T-helper 22 cell (primary cell): ENCODE data around the gene SNRNP48.

Experiments used
- DNase-seq: peaks from one replicate; pipeline ENCODE4 v3.0.0-alpha.2; 2020; ENCODE audit warnings: low read depth

Gene SNRNP48

GRCh38 chr6:7559651-7560385 is 30.2 kb upstream of the SNRNP48 start:
- no peak for DNase-seq

- DNase-seq: no peak
These were observed 28.6 kb upstream of the SNRNP48 start for GRCh38 chr6:7561153-7561964.

DNA sequence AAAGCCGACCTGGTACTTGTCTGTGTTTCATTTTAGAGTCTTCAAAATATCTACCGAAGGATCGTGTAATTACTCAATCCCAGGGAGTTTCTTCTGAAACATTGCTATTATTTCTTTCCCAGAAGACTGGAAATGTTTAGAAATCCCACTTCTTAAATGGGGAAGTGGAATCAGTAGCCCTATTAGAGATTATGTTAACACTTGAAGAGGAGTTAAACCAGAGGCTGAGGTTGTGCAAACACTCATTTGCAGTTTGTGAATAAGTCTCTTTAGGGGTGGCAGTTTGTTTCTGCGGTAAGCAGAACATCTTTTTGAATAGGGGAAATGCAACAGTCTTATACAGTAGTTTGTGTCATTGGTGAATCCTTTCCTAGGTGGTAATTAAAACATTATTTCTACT is 27.2 kb upstream of the SNRNP48 start:
- no peak for DNase-seq

- DNase-seq: no peak
These were observed 23.9 kb upstream of the SNRNP48 start for GRCh38 chr6:7566107-7566506.

DNA sequence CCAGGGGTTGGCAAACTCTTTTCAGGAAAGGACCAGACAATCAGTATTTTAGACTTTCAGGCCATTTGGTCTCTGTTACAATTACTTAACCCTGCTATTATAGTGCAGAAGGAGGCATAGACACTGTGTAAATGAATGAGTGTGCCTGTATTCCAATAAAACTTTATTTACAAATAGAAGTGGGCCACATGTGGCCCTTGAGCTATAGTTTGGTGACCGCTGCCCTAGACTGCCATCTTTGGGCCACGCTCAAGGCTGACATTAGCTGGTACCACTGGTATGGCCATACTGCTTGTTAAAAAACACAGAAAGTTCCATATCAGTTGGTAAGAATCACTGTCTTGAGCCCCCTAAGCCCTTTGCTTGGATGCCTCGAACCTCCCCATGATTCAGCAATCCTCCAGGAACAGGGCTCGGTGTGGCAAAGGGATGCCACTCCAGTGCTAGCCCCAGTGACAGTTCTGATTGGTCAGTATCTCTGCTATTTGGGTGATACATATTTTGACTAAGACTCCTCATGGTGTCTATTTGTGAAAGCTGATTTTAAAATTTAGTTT is 23.3 kb upstream of the SNRNP48 start:
- DNase-seq: no peak

DNA sequence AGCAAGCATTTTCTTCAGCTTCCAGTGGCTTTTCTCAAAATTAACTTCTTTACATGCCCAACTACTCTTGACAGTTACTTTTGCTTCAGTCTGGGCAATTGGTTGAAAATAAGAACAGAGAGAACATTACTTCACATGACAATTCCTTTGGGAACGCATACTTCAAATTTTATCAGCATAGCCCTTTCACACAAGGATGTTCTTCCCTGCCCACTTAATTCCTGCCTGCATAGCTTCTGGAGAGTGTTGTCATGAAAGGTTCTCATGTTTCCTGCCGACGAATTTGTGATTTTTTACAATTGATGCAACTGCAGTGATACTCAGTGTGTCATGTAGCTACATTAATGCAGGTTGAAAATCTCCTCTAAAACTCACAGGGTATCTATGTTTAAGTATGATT is 22.0 kb upstream of the SNRNP48 start:
- DNase-seq: no peak

GRCh38 chr6:7569082-7569481 is 20.9 kb upstream of the SNRNP48 start:
- DNase-seq: no peak

DNA sequence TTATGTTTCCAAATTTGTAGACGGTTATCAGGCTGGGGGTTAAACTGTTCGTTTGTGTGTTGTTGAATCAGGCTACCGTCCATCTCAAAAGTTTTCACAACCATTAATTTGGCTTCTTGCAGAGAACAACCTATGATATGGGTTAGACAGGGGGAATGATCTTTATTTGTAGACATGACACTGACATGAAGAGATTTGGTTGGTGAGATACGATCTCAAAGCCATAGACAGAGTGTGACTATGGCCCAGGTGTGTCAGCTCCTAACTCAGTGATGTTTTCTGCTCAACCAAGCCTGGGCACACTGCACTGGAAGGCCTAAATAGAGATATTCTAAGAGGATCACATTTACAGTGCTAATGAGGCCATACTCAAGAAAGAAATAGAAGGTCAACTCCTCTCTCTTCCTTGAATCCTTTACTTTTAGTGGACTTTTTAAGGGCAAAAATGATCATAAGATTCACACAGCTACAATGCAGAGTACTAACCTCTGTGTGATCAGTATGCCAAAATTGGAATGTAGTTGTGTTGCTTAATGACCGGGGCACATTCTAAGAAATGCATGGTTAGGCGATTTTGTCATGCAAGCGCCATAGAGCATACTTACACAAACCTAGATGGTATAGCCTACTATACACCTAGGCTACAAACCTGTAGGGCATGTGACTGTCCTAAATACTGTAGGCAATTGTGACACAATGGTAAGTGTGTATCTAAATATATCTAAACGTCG is 17.6 kb upstream of the SNRNP48 start:
- no peak for DNase-seq

DNA sequence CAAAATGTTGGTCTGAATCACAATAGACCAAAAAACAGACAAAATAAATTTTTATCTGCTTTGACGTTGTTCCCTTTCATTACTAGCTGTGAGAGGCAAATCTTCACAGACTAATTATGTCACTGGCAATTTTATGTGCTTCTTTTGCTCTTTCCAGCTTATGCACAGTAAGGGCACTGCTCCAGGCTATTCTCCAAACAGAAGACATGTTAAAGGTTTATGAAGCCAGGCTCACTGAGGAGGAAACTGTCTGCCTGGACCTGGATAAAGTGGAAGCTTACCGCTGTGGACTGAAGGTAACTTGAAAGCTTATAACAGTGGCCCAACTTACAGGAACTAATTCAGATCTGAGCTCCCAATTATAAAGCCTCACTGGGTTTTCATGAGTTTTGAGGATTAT is 15.5 kb upstream of the SNRNP48 start:
- no peak for DNase-seq

DNA sequence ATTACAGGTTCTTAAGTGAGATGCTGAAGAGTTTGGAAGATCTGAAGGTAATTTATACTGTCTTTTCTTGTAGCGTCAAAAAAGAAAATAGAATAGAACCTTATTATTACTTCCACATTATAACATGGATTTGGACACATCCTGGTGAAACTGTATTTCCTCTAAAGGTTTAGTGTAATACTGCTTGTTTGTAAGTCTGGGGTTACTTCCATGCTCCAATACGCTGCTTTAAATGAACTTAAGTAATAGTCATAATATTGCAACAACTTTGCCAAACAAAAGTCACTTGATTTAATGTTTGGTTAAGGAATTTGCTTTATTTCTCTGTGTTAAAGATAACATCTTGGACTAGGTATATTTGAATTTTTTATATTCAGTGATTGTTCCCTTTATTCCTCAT is 11.5 kb upstream of the SNRNP48 start:
- DNase-seq: no peak

GRCh38 chr6:7578931-7579330 is 11.1 kb upstream of the SNRNP48 start:
- no peak for DNase-seq

- DNase-seq: no peak
These were observed 10.1 kb upstream of the SNRNP48 start for GRCh38 chr6:7579851-7580250.

GRCh38 chr6:7580537-7580926 is 9.5 kb upstream of the SNRNP48 start:
- no peak for DNase-seq

GRCh38 chr6:7580927-7581618 is 8.9 kb upstream of the SNRNP48 start:
- no peak for DNase-seq

- DNase-seq: no peak
These were observed 4.6 kb upstream of the SNRNP48 start for GRCh38 chr6:7585287-7585930.

DNA sequence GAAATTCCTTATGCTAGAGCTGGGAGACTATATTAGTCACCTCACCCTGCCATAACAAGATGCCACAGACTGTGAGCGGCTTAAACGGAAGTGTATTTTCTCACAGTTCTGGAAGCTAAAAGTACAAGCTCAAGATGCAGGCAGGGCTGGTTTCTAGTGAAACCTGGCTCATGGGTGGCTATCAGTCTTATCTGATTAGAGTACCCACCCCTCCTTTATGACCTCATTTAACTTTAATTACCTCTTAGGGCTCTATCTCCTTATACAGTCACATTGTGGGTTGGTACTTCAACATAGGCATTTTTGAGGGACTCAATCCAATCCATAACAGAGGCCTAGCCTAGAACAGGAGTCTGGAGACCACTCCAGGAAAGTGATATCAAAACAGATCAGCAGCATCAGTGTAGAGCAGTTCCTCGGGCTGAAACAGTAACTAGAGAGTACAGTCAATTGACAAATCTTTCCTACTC is 2.3 kb upstream of the SNRNP48 start:
- DNase-seq: no peak

DNA sequence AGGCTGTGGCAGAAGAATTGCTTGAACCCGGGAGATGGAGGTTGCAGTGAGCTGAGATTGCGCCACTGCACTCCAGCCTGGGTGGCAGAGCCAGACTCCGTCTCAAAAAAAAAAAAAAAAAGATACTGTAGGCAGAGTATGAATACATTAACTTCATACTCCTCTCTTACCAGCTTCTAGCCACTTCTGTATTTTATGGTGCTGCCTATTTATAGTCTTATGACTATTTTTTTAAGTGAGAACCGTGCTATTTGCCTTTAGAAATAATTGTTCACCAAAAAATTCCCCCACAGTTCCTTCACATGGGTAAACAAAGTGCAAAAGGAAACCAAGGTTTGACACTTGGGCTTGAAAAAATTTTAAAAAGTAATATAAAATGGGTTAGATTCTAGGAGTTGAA is 1.5 kb upstream of the SNRNP48 start:
- DNase-seq: no peak

DNA sequence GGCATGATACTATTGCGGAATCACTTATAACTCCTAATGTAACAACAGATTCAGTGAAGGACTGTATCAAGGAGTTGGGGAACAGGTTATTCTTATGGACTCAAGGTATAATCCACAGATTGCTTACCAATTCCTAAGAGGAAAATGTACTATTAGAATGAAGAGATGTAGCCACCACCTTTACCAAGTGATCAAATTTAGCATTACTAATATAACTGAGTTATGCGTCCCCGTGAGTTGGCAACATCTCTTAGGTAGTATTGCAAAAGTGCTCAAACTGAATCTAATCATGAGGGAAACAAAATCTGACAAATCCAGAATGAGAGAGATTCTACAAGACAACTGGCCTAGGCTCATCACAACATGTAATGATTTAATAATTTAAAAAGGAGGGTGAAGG is 777 bp upstream of the SNRNP48 start:
- no peak for DNase-seq

- no peak for DNase-seq
These were observed 912 bp downstream of the SNRNP48 start for GRCh38 chr6:7590918-7591302.

- DNase-seq: no peak
These were observed 1.8 kb downstream of the SNRNP48 start for GRCh38 chr6:7591770-7592169.

DNA sequence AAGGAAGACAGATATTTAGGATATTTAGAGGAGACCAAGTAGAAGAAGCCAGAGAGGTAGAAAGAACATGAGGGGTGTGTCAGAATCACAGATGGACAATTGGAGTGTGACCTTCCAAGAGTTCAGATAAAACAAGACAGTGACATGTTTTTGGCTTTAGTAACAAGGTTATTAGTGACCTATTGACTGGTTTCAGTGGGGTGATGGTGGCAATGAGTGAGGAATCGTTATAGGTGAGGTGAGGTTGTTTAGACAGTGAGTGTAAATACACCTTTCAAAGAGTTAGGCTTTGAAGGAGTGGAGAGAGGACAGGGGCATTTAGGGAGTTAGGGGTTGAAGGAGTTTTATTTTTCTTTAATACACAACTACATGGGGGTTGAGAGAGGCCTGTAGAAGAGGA is 3.2 kb downstream of the SNRNP48 start:
- DNase-seq: no peak
